Caki2 (cell line): Measurements from ENCODE around the gene PCBP2. TPM values are rescaled to one million over a fixed set of nuclear protein-coding genes. Genes with fewer than 3 reads are reported as not detected.

Source experiments
- DNase-seq: peaks from one replicate; pipeline ENCODE4 v3.0.0-alpha.2; 2015; ENCODE audit warnings: low read depth
- in situ Hi-C: cut with HindIII; loops from 2 replicates; pipeline ENCODE4 v1.10.0; 2016; ENCODE audit warnings: low sequenced_read_pairs, low pct_unique_long_range_greater_than_20kb, mixed read lengths
- total RNA-seq: library from RNA; depleted of rRNA; stranded (reverse); fragments of >200 nt; shearing (Covaris generic); gene quantifications from 2 replicates; pipeline ENCODE4 v1.2.3, GENCODE V29; 2014; ENCODE audit warnings: low replicate concordance; rRNA removed

PCBP2 gene
- total RNA-seq, 1 experiment from 2014 or later: 201 TPM

DNA sequence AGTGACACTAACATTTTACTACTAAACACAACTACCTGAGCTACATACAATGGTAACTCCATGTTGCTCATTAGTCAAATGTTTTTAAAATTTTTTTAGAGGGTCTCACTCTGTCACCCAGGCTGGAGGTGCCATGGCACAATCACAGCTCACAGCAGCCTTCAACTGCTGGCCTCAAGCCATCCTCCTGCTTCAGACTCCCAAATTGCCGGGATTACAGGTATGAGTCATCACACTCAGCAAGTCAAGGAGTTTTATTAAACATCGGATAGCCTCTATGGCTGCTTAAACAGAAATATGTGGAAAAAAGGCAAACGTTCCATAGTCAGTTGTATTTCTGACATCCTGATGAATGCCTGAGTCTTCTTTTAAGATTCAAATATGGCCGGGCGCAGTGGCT, 66.5 kb downstream of the PCBP2 start:
- in situ Hi-C loops: no loop called here
- DNase-seq: no peak

DNA sequence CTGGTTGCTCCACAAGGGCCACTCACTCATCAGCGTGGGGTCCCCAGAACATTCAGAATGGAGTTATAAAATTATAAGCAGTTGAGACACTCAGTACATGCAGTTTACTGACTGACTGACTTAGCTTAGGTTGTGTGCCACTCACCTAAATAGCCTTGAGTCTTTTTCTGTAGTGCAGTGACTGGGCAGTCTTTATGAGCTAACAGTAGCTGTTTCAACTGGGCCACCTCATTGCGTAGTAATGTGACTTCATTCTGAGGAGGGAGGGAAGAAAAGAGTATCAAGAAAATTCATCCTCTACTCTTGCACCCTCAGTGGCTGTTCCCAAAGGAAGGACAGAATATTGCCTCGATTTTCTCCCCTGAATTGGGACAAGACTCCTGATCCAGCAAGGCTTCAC, 71.2 kb downstream of the PCBP2 start:
- no peak for DNase-seq
- in situ Hi-C loops: no loop called here

DNA sequence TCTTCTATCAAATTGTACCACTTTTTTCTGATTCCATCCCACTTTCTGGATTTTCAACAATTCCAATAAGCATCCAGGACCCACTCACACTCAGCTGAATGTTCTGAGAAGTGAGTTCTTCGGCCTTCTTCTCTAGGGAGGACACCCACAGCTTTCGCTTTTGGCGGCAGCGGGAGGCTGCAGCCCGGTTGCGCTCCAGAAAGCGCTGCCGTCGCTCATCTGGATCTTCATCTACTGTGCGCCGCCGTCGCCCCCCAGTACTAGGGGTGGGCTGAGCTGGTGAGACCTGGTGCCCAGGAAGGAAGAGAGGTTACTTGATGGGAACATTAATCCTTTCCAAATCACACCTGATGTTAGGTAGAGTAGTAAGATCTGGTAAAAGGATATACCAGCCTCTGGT, 72.6 kb downstream of the PCBP2 start:
- in situ Hi-C loops: no loop called here
- no peak for DNase-seq

DNA sequence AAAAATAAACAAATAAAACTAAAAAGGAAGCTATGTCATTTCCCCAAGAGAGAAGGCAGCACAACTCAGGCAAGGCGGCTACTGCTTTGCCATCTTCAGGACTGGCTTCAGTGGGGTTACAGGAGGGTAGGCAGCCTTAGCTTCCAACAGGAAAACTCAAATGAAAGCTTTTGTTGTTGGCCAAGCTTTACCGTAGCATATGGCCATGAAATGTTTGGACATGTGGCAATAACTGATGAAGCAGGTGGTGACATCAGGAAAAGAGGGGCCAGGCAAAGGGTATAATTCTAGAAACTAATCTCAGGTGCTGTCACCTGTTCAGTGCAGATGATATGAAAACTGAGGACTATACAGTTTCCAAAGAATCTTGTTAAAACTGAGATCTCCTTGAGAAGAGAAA, 78.2 kb downstream of the PCBP2 start:
- in situ Hi-C loops: no loop called here
- no peak for DNase-seq

Other genes starting within 250 kb of the PCBP2 start
- 26.4 and 38.6 TPM in 2 replicates for gene ITGB7, start 244.9 kb upstream of the PCBP2 start, total RNA-seq
- gene RARG, start 219.9 kb upstream of the PCBP2 start, total RNA-seq: 25.2 and 28.6 TPM in 2 replicates
- gene ESPL1, start 183.8 kb upstream of the PCBP2 start, total RNA-seq: 24.6 and 36.2 TPM in 2 replicates
- 537 and 754 TPM in 2 replicates for gene PFDN5, start 156.6 kb upstream of the PCBP2 start, total RNA-seq
- 88.8 and 89.8 TPM in 2 replicates for gene MYG1, start 152.4 kb upstream of the PCBP2 start, total RNA-seq
- gene AAAS, start 130.5 kb upstream of the PCBP2 start, total RNA-seq: 112 and 154 TPM in 2 replicates
- not detected in 2 replicates for gene SP7, start 115.7 kb upstream of the PCBP2 start, total RNA-seq
- 23.3 and 39.3 TPM in 2 replicates for gene SP1, start 71.9 kb upstream of the PCBP2 start, total RNA-seq
- not detected in 2 replicates for gene AMHR2, start 28.2 kb upstream of the PCBP2 start, total RNA-seq
- 151 and 174 TPM in 2 replicates for gene PRR13, start 10.4 kb upstream of the PCBP2 start, total RNA-seq
- 23.2 and 31.1 TPM in 2 replicates for gene MAP3K12, start 47.4 kb downstream of the PCBP2 start, total RNA-seq
- gene TARBP2, start 49.2 kb downstream of the PCBP2 start, total RNA-seq: 101 and 110 TPM in 2 replicates
- not detected in 2 replicates for gene NPFF, start 55.4 kb downstream of the PCBP2 start, total RNA-seq
- 5.5 and 9.2 TPM in 2 replicates for gene ATF7, start 174.3 kb downstream of the PCBP2 start, total RNA-seq
- 313 and 355 TPM in 2 replicates for gene ATP5MC2, start 224.0 kb downstream of the PCBP2 start, total RNA-seq